HepG2 (cell line): ENCODE results near the gene PEA15. TPM values are rescaled to one million over a fixed set of nuclear protein-coding genes. Genes with fewer than 3 reads are reported as not detected.

ENCODE experiments used
- DR1 ChIP-seq: sonication (generic); formaldehyde crosslinking; IDR thresholded peaks from 2 replicates; pipeline ENCODE4 v1.8.0; 2021; ENCODE audit warnings: mild to moderate bottlenecking, missing genetic modification reagents, inconsistent platforms
- MTERF4 ChIP-seq: sonication (generic); formaldehyde crosslinking; IDR thresholded peaks from 2 replicates; pipeline ENCODE4 v1.8.0; 2023; ENCODE audit warnings: mild to moderate bottlenecking, missing genetic modification reagents
- ZNF326 ChIP-seq: sonication (generic); formaldehyde crosslinking; IDR thresholded peaks from 2 replicates; pipeline ENCODE4 v1.4.0; 2020; ENCODE audit warnings: missing genetic modification reagents, borderline replicate concordance
- ZNF496 ChIP-seq: sonication (generic); formaldehyde crosslinking; IDR thresholded peaks from 2 replicates; pipeline ENCODE4 v1.8.1; 2023; ENCODE audit warnings: mild to moderate bottlenecking, moderate library complexity, missing genetic modification reagents; ENCODE audit not compliant: insufficient replicate concordance
- ZNF501 ChIP-seq: sonication (generic); formaldehyde crosslinking; IDR thresholded peaks from 2 replicates; pipeline ENCODE4 v1.5.1; 2020; ENCODE audit warnings: mild to moderate bottlenecking, moderate library complexity, missing genetic modification reagents
- ZNF607 ChIP-seq: sonication (generic); formaldehyde crosslinking; IDR thresholded peaks from 2 replicates; pipeline ENCODE4 v1.5.1; 2020; ENCODE audit warnings: missing genetic modification reagents, mild to moderate bottlenecking, borderline replicate concordance
- ZNF75D ChIP-seq: sonication (generic); formaldehyde crosslinking; IDR thresholded peaks from 2 replicates; pipeline ENCODE4 v1.8.1; 2023; ENCODE audit warnings: missing genetic modification reagents, mild to moderate bottlenecking, borderline replicate concordance
- polyA plus RNA-seq, 8 experiments: library from polyadenylated mRNA; depleted of rRNA in 3 of 8; stranded (reverse) in 7 of 8; unstranded in 1 of 8; fragments of >200 nt; fragmentation: Illumina TruSeq in 4 of 8; extraction: Trizol in 4 of 8; gene quantifications; 2 replicates each; pipeline versions ENCODE4 v1.2.1 to v1.2.3, GENCODE V29; 2011 to 2016; ENCODE audit warnings: low read depth in 4 of 8, missing spikeins in 1 of 8, mixed read lengths in 1 of 8; ENCODE audit not compliant: insufficient read depth in 1 of 8
- total RNA-seq, 5 experiments: library from RNA; depleted of rRNA; stranded (reverse); fragments of >200 nt; fragmentation: Illumina TruSeq; extraction: Trizol; gene quantifications; 2 replicates each; pipeline ENCODE4 v1.2.3, GENCODE V29; 2016; ENCODE audit warnings: low read depth in 1 of 5
- TF ChIP-seq, protein P1 (sequence below): sonication (generic); formaldehyde crosslinking; IDR thresholded peaks from 2 replicates; pipeline ENCODE4 v1.4.0; 2020; ENCODE audit warnings: mild to moderate bottlenecking, missing genetic modification reagents, borderline replicate concordance
- TF ChIP-seq, protein P2 (sequence below): sonication (generic); formaldehyde crosslinking; IDR thresholded peaks from 2 replicates; pipeline ENCODE4 v1.5.0; 2020; ENCODE audit warnings: mild to moderate bottlenecking, missing genetic modification reagents

PEA15 gene
- total and polyA plus RNA-seq, 2 of the 13 experiments (the other 11 are each of a cell fraction or from before 2014, with no cell fraction given), result 12.1 to 35.2 TPM

DNA sequence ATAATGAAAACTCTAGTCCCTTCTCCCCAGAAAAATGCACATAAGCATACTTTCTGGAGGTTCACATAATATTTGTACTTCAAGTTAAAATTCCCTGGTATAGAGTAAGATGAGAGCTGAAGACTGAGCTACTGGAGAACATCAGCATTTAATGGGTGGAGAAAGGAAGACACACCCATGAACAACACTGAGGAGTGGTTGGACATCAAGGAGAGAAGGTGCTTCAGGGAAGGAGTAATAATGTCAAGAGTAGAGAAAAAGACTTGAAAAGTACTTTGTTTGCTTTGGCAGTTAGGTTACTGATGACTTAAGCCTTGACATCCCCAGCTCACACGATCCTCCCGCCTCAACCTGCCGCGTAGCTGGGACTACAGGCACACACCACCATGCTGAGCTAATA lies 21.9 kb downstream of the PEA15 start (continued):
- TF ChIP-seq ZNF496 (CRISPR knock-in tag), result no peak
- TF ChIP-seq, protein P1, sequence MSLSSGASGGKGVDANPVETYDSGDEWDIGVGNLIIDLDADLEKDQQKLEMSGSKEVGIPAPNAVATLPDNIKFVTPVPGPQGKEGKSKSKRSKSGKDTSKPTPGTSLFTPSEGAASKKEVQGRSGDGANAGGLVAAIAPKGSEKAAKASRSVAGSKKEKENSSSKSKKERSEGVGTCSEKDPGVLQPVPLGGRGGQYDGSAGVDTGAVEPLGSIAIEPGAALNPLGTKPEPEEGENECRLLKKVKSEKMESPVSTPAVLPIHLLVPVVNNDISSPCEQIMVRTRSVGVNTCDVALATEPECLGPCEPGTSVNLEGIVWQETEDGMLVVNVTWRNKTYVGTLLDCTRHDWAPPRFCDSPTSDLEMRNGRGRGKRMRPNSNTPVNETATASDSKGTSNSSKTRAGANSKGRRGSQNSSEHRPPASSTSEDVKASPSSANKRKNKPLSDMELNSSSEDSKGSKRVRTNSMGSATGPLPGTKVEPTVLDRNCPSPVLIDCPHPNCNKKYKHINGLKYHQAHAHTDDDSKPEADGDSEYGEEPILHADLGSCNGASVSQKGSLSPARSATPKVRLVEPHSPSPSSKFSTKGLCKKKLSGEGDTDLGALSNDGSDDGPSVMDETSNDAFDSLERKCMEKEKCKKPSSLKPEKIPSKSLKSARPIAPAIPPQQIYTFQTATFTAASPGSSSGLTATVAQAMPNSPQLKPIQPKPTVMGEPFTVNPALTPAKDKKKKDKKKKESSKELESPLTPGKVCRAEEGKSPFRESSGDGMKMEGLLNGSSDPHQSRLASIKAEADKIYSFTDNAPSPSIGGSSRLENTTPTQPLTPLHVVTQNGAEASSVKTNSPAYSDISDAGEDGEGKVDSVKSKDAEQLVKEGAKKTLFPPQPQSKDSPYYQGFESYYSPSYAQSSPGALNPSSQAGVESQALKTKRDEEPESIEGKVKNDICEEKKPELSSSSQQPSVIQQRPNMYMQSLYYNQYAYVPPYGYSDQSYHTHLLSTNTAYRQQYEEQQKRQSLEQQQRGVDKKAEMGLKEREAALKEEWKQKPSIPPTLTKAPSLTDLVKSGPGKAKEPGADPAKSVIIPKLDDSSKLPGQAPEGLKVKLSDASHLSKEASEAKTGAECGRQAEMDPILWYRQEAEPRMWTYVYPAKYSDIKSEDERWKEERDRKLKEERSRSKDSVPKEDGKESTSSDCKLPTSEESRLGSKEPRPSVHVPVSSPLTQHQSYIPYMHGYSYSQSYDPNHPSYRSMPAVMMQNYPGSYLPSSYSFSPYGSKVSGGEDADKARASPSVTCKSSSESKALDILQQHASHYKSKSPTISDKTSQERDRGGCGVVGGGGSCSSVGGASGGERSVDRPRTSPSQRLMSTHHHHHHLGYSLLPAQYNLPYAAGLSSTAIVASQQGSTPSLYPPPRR, result no peak
- no peak for TF ChIP-seq ZNF501 (CRISPR knock-in tag)
- TF ChIP-seq, protein P2, sequence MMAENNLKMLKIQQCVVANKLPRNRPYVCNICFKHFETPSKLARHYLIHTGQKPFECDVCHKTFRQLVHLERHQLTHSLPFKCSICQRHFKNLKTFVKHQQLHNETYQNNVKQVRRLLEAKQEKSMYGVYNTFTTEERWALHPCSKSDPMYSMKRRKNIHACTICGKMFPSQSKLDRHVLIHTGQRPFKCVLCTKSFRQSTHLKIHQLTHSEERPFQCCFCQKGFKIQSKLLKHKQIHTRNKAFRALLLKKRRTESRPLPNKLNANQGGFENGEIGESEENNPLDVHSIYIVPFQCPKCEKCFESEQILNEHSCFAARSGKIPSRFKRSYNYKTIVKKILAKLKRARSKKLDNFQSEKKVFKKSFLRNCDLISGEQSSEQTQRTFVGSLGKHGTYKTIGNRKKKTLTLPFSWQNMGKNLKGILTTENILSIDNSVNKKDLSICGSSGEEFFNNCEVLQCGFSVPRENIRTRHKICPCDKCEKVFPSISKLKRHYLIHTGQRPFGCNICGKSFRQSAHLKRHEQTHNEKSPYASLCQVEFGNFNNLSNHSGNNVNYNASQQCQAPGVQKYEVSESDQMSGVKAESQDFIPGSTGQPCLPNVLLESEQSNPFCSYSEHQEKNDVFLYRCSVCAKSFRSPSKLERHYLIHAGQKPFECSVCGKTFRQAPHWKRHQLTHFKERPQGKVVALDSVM, result no peak
- TF ChIP-seq MTERF4, result no peak
- no peak for TF ChIP-seq DR1 (CRISPR knock-in tag)
- no peak for TF ChIP-seq ZNF326 (CRISPR knock-in tag)
- no peak for TF ChIP-seq ZNF607 (CRISPR knock-in tag)
- no peak for TF ChIP-seq ZNF75D (CRISPR knock-in tag)
